Panc1 (cell line): ENCODE measurements around the gene MYT1.

Experiments
- POLR2AphosphoS5 ChIP-seq: IDR thresholded peaks from 2 replicates; pipeline ENCODE4 v1.6.1; 2012; ENCODE audit warnings: mild to moderate bottlenecking, low read depth, low read length, moderate library complexity
- TF ChIP-seq, protein P1 (sequence below): fragments of 450-650 bp; IDR thresholded peaks from 2 replicates; pipeline ENCODE4 v1.5.1; 2017; ENCODE audit warnings: mild to moderate bottlenecking

DNA sequence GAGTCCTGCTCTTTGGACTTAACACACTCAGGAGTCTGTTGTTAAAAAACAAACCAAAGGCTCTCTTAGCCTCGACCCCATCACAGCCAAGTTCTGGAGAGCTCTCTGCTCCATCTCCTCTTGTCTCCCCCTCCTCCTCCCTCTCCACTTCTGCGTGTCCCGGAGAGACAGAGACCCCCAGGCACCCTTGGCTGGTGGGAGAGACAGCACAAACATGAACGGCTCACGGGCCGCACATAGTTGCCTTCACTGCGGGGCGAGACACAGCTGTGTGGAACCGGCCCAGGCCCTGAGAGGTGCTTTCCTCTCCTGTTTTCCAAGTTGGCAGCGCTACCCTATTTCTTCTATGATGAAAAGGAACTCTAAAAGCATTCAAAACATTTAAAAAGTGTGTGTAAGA, 23.3 kb upstream of the MYT1 start:
- TF ChIP-seq, protein P1, sequence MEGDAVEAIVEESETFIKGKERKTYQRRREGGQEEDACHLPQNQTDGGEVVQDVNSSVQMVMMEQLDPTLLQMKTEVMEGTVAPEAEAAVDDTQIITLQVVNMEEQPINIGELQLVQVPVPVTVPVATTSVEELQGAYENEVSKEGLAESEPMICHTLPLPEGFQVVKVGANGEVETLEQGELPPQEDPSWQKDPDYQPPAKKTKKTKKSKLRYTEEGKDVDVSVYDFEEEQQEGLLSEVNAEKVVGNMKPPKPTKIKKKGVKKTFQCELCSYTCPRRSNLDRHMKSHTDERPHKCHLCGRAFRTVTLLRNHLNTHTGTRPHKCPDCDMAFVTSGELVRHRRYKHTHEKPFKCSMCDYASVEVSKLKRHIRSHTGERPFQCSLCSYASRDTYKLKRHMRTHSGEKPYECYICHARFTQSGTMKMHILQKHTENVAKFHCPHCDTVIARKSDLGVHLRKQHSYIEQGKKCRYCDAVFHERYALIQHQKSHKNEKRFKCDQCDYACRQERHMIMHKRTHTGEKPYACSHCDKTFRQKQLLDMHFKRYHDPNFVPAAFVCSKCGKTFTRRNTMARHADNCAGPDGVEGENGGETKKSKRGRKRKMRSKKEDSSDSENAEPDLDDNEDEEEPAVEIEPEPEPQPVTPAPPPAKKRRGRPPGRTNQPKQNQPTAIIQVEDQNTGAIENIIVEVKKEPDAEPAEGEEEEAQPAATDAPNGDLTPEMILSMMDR, result no peak
- no peak for TF ChIP-seq POLR2AphosphoS5
